ENCODE results near the gene MED28.

- TF ChIP-seq CTCF (IDR thresholded peaks at IDR 0.05; ENCODE audit: low read length) (no peak), EZH2 (optimal IDR thresholded peaks at IDR 0.05; ENCODE audit: low read depth, low read length) (no peak), EZH2phosphoT487 (IDR thresholded peaks at IDR 0.05; ENCODE audit: low read length) (no peak)
Measured at GRCh38 chr4:17633600-17633999, 19.2 kb downstream of the MED28 start.

Measured in MM.1S (cell line).